Adrenal gland (tissue), 12 donors: ENCODE results near the gene SPPL3. TPM values are rescaled to one million over a fixed set of nuclear protein-coding genes. Genes with fewer than 3 reads are reported as not detected.

Source experiments
- DNase-seq, 7 donors: peaks; one replicate each; pipeline ENCODE4 v3.0.0-alpha.2; 2019 to 2020
- H3K27ac ChIP-seq, 5 donors: fragments of 200-600 bp; sonication (generic) in 4 of 5; 1 replicate in 3 of 5; 2 replicates in 2 of 5; pipeline versions ENCODE4 v1.5.1 to v1.8.0; 2016 to 2020; ENCODE audit warnings: mild to moderate bottlenecking in 1 of 5
- H3K27me3 ChIP-seq: fragments of 200-600 bp; 2 replicates; pipeline ENCODE4 v1.8.0; 2021
- H3K36me3 ChIP-seq, 2 donors: fragments of 200-600 bp; replicated peaks in 1 of 2; 1 replicate in 1 of 2; 2 replicates in 1 of 2; pipeline versions ENCODE4 v1.5.1 to v1.8.0; 2018 to 2022
- H3K4me1 ChIP-seq, 2 donors: fragments of 200-600 bp; replicated peaks in 1 of 2; 1 replicate in 1 of 2; 2 replicates in 1 of 2; pipeline versions ENCODE4 v1.5.1 to v1.8.0; 2018 to 2021
- H3K4me3 ChIP-seq, 4 donors: fragments of 200-600 bp; sonication (generic) in 3 of 4; one replicate each; pipeline ENCODE4 v1.5.1; 2016 to 2018
- H3K9me3 ChIP-seq, 3 donors: fragments of 200-600 bp; sonication (generic) in 1 of 3; replicated peaks in 1 of 3; 1 replicate in 2 of 3; 2 replicates in 1 of 3; pipeline versions ENCODE4 v1.5.1 to v1.8.0; 2016 to 2021
- POLR2A ChIP-seq, 2 donors: fragments of 450-650 bp; IDR thresholded peaks; one replicate each; pipeline ENCODE4 v1.6.1; 2017; ENCODE audit warnings: antibody characterized with exemption in 2 of 2, mild to moderate bottlenecking in 2 of 2, moderate library complexity in 1 of 2
- WGBS, 4 donors: extraction: QIAGEN DNeasy Blood & Tissue Kit in 2 of 4; methylation state at CpG; one replicate each; pipeline versions ENCODE4 v1.1.5 to v1.1.7; 2013 to 2017; 5-methylcytosine and 5-hydroxymethylcytosine counted together
- intact Hi-C, 2 donors: fragments of 100-400 bp; cut with DNase I; formaldehyde crosslinking; loops; one replicate each; pipeline versions ENCODE4 v1.14.1 to v1.15.0; 2022 to 2023
- polyA plus RNA-seq, 3 donors: library from polyadenylated mRNA; stranded (reverse); fragments of 200-250 nt in 2 of 3; fragments of 350-450 nt in 1 of 3; fragmentation: Illumina TruSeq in 1 of 3; extraction: RNeasy Lipid Tissue Mini Kit (QIAGEN cat#74804) in 1 of 3; gene quantifications; one replicate each; pipeline ENCODE4 v1.2.3, GENCODE V29; 2013 to 2014
- total RNA-seq, 9 donors: library from RNA; depleted of rRNA in 4 of 9; stranded (reverse); fragments of >200 nt in 4 of 9; fragments of 120-200 nt in 1 of 9; fragmentation: NEBNext Ultra II Directional in 1 of 9; extraction: Animal tissue kit (Norgen Biotek cat#: 25700) in 1 of 9; gene quantifications; one replicate each; pipeline versions ENCODE4 v1.1.0 to v1.2.4, GENCODE V29; 2013 to 2023
- TF ChIP-seq, protein P1 (sequence below), 6 experiments: fragments of 450-650 bp in 4 of 6; fragments of 200-600 bp in 2 of 6; sonication (generic) in 1 of 6; IDR thresholded peaks; 1 replicate in 5 of 6; 2 replicates in 1 of 6; pipeline versions ENCODE4 v1.5.1 to v1.8.0; 2016 to 2021; ENCODE audit warnings: antibody characterized with exemption in 6 of 6, mild to moderate bottlenecking in 2 of 6, moderate library complexity in 1 of 6
- donor health status: healthy with polysubstance abuse.
- donor health status: Bipolar disorder and iron deficiency.
- donor health status: DM: yes; HTN: yes; CAD: no.
- donor health status: DM: no; HTN: no; CAD: no.
- donor health status: DM: no; HTN: no; CAD: no.
- donor health status: DM: yes; HTN: yes; CAD: no.

The SPPL3 gene
- total and polyA plus RNA-seq, 12 donors, result 10.5 to 50.6 (median 21.3) TPM

DNA sequence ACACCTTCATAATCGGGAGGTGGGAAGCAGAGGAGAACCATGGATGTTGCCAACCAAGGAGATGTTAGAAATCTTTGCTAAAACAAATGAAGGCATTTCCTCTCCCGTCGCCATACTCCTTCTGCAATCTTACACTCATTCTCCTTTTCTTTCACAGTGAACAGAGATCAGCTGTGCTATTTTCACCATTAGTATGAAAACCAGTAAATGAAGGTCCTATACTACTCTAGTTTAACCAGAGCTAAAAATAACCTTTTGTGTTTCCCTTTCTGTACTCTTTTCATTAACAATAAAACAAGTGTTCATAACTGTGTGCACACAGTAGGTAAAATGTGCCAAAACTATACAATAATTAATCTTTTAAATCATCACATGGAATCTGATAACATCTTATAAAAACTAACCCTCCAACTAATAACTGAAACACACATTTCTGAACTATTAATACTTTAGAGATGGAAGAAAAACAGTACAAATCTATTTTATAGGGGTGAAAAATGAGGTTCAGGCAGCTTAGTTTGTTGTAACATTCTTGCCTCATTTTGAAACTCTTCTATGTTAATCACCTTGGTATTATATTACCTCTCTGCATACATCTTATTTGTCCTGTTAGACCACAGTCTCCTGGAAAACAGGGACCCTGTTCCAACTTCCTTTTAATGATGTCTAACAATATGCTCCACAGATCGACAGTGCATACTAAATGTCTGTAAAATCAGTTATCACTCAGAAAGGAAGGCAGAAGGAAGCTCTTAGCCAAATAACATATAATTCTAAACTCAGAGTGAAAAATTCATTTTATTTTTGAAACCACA, 69.5 kb downstream of the SPPL3 start:
- H3K27ac ChIP-seq, result no peak overlapping the region
- no peak overlapping the region for H3K4me3 ChIP-seq
- 72 to 86% (median 80%) methylated on average over 4 of the region's 4 CpGs for WGBS, 4 donors

DNA sequence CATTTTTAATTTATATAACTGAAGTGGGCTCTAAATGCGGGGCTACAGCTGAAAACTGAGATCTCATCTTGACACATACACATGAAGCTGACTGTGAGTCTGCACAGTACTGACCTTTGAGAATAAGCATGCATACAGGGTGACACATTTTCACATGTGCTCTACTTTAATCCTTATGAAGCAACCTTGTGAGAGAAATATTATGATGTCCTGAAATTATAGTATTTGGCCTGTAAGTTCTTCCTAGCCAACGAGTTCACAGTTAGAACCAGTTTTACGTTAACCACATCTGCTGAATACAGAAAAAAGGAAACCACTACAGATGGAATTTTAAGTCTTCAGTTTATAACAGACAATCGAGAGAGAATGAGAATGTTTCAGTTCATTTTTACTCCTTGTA, 70.3 kb downstream of the SPPL3 start:
- intact Hi-C loops, result no loop called here
- DNase-seq, result no peak
- no peak overlapping the region for H3K27ac ChIP-seq
- H3K4me3 ChIP-seq, result no peak overlapping the region
- H3K36me3 ChIP-seq, result no peaks in the 10 kb centered on the region
- H3K9me3 ChIP-seq, result no peaks in the 10 kb centered on the region
- no peaks in the 10 kb centered on the region for H3K27me3 ChIP-seq
- WGBS, 4 donors, result 65 to 79% (median 75%) methylated on average over 4 of the region's 4 CpGs
- TF ChIP-seq POLR2A (IDR thresholded peaks at IDR 0.05), result no peak
- TF ChIP-seq, protein P1, sequence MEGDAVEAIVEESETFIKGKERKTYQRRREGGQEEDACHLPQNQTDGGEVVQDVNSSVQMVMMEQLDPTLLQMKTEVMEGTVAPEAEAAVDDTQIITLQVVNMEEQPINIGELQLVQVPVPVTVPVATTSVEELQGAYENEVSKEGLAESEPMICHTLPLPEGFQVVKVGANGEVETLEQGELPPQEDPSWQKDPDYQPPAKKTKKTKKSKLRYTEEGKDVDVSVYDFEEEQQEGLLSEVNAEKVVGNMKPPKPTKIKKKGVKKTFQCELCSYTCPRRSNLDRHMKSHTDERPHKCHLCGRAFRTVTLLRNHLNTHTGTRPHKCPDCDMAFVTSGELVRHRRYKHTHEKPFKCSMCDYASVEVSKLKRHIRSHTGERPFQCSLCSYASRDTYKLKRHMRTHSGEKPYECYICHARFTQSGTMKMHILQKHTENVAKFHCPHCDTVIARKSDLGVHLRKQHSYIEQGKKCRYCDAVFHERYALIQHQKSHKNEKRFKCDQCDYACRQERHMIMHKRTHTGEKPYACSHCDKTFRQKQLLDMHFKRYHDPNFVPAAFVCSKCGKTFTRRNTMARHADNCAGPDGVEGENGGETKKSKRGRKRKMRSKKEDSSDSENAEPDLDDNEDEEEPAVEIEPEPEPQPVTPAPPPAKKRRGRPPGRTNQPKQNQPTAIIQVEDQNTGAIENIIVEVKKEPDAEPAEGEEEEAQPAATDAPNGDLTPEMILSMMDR (IDR thresholded peaks at IDR 0.05), result no peak
- H3K4me1 ChIP-seq, result peaks cover 0 to 50% of the 10 kb centered on the region in 2 donors

More for the DNA sequence above, 69.5 kb downstream of the SPPL3 start:
- H3K4me1 ChIP-seq, result peaks cover 0 to 41% of the 10 kb centered on the region in 2 donors
- H3K27me3 ChIP-seq, result no peaks in the 10 kb centered on the region
- no peak for DNase-seq
- intact Hi-C loops, result no loop called here
- TF ChIP-seq POLR2A (IDR thresholded peaks at IDR 0.05), result no peak
- TF ChIP-seq, protein P1 (IDR thresholded peaks at IDR 0.05), result no peak
- H3K9me3 ChIP-seq, result no peaks in the 10 kb centered on the region
- no peaks in the 10 kb centered on the region for H3K36me3 ChIP-seq

- H3K9me3 ChIP-seq, result no peaks in the 10 kb centered on the region
- no peak for TF ChIP-seq POLR2A (IDR thresholded peaks at IDR 0.05)
- TF ChIP-seq, protein P1 (IDR thresholded peaks at IDR 0.05), result no peak
- no peaks in the 10 kb centered on the region for H3K27me3 ChIP-seq
- no peak for DNase-seq
- WGBS, 4 donors, result 90 to 96% (median 92%) methylated on average over 2 of the region's 2 CpGs
- no peaks in the 10 kb centered on the region for H3K36me3 ChIP-seq
- H3K4me3 ChIP-seq, result no peak overlapping the region
- peaks cover 0 to 60% of the 10 kb centered on the region in 2 donors for H3K4me1 ChIP-seq
- no peak overlapping the region for H3K27ac ChIP-seq
- intact Hi-C loops, result no loop called here
Observed at GRCh38 chr12:120832737-120833136, 71.4 kb downstream of the SPPL3 start.

DNA sequence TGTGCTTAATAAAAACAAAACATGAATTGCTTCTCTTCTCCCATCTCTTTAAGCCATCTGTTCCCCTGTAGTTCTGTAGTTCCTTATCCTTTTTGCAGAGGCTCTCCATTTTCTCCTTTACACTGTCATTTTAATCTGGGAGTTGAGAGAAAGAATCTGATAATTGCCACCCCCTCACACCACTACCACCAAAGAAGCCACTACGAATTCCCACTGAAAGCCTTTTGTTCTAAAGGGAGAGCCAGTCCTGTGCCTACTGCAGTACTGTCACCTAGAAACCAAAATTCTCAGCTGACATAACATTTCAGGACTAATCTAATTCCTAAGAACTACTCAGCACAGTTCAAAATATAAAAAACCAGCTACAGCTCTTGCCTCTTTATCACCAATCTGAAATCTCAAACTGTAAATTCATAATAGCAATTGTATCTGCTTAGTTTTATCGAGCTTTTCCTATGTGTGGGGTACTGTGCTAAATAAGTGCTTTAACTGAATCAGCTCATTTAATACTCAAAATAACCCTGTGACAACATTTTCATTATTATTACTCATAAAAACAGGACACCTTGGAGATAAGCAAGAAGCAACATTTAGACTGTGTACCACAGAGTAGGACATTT, 72.4 kb downstream of the SPPL3 start:
- Histone ChIP-seq H3K9me3 (no peaks in the 10 kb centered on the region), H3K27me3 (no peaks in the 10 kb centered on the region), H3K4me3 (no peak overlapping the region), H3K36me3 (no peaks in the 10 kb centered on the region), H3K4me1 (peaks cover 0 to 70% of the 10 kb centered on the region in 2 donors), H3K27ac (peak overlapping the region in 1 of 5 donors; percentile 17)
- no peak for DNase-seq
- WGBS, 4 donors, result 66 to 82% (median 72%) methylated on average over 2 of the region's 2 CpGs
- no peak for TF ChIP-seq POLR2A (IDR thresholded peaks at IDR 0.05)
- TF ChIP-seq, protein P1 (IDR thresholded peaks at IDR 0.05), result no peak
- intact Hi-C loops, result no loop called here
